Measurements from ENCODE around the gene ZNF512B. TPM values are rescaled to one million over a fixed set of nuclear protein-coding genes. Genes with fewer than 3 reads are reported as not detected.

Gene ZNF512B
- total RNA-seq, 1 experiment from 2014 or later: 10.3 TPM

DNA sequence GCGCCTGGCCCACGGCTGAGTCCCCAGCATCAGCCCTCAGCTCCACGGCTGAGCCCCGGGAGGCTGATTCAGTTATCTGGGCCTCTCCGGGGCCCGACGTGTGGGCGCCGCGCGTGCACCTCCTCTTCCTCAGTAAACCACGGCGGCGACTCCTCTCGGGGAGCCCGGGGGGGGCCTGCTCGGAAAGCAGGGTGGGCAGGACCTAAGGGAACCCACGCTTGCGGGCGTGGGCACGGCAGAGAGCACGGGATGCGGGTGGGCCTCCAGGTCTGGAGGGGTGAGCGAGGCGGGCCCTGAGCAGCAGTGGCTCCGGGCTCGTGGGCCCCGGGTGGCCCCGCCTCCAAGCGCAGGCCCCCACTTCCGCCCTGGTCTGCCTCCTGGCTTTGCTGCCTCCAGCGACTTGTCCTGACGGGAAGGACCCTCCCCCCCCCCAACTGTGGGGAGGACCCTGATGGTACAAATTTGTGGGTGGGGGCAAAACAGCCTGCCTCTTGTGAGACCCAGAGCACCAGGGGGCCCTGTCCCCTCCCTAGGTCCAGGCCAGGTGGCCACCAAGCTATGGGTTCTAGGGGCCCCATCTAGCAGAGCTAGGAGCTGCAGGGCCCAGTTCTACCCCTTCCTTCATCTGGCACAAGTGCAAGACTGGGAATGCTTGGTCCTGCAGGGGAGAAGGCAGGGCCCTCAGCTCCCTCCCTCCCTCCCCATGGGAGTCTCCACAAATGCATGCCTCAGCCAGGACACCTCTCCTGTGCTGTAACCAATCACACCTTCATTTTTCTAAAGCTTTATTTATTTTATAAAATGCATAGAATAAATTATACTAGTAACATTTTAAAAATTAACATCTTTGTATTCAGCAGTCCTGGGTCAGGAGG, 30.4 kb downstream of the ZNF512B start:
- Histone ChIP-seq H3K4me2 (ENCODE audit: low read length) (no peak overlapping the region), H3K27ac (ENCODE audit: low read depth, low read length) (no peak overlapping the region), H4K20me1 (ENCODE audit: insufficient read depth) (no peaks in the 10 kb centered on the region), H3K4me1 (ENCODE audit: control insufficient read depth in 1 of 2, insufficient read depth in 2 of 2, low read length in 2 of 2) (peaks cover 3 to 13% of the 10 kb centered on the region in 2 experiments; a peak in 2 of 4 replicates), H3K9me2 (ENCODE audit: insufficient read depth) (no peaks in the 10 kb centered on the region), H3K27me3 (ENCODE audit: insufficient read depth, low read length) (no peaks in the 10 kb centered on the region), H3K9me3 (ENCODE audit: control insufficient read depth in 1 of 2, insufficient read depth in 1 of 2, low read depth in 1 of 2, low read length in 2 of 2) (no peaks in the 10 kb centered on the region), H3K36me3 (ENCODE audit: control insufficient read depth in 1 of 2, insufficient read depth in 2 of 2, low read length in 2 of 2) (peaks cover 7 to 33% of the 10 kb centered on the region in 2 experiments; a peak in 3 of 4 replicates), H3K9ac (ENCODE audit: low read length) (no peak overlapping the region), H2AFZ (ENCODE audit: low read depth, low read length, poor library complexity, severe bottlenecking) (no peak overlapping the region), H3K4me3 (replicated peaks in 1 of 2; ENCODE audit: low read depth in 1 of 2, low read length in 2 of 2) (no peak overlapping the region), H3K79me2 (ENCODE audit: insufficient read depth, low read length) (peaks cover 5% of the 10 kb centered on the region; the same call in 1 of the 2 replicates)
- no peak for ATAC-seq
- POLR2A ChIA-PET: no interaction called here
- RAD21 ChIA-PET (ENCODE audit: low non-redundant PET in 1 of 2, low total read pairs in 2 of 2, uncharacterized antibody in 2 of 2, unreplicated experiment in 2 of 2): no interaction called here
- TF ChIP-seq JUND (IDR thresholded peaks at IDR 0.05): no peak
- TF ChIP-seq, protein P1, sequence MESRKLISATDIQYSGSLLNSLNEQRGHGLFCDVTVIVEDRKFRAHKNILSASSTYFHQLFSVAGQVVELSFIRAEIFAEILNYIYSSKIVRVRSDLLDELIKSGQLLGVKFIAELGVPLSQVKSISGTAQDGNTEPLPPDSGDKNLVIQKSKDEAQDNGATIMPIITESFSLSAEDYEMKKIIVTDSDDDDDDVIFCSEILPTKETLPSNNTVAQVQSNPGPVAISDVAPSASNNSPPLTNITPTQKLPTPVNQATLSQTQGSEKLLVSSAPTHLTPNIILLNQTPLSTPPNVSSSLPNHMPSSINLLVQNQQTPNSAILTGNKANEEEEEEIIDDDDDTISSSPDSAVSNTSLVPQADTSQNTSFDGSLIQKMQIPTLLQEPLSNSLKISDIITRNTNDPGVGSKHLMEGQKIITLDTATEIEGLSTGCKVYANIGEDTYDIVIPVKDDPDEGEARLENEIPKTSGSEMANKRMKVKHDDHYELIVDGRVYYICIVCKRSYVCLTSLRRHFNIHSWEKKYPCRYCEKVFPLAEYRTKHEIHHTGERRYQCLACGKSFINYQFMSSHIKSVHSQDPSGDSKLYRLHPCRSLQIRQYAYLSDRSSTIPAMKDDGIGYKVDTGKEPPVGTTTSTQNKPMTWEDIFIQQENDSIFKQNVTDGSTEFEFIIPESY (IDR thresholded peaks at IDR 0.05; ENCODE audit: extremely low read depth, insufficient replicate concordance, low read length): no peak
- no peak for TF ChIP-seq ZFX (IDR thresholded peaks at IDR 0.05)
- TF ChIP-seq EZH2phosphoT487 (IDR thresholded peaks at IDR 0.05; ENCODE audit: borderline replicate concordance): no peak
- TF ChIP-seq SRF (IDR thresholded peaks at IDR 0.05; ENCODE audit: low read depth): no peak
- TF ChIP-seq RAD21 (IDR thresholded peaks at IDR 0.05; ENCODE audit: low read depth): no peak
- no peak for TF ChIP-seq POLR2A (IDR thresholded peaks at IDR 0.05; ENCODE audit: borderline replicate concordance, extremely low read depth, insufficient read depth, insufficient read length)
- TF ChIP-seq CBX3 (IDR thresholded peaks at IDR 0.05; ENCODE audit: low read depth): no peak
- CTCF ChIA-PET: no interaction called here
- intact Hi-C loops (cut with micrococcal nuclease): no loop called here
- no TSS peak for BruUV-seq (replicated peaks)
- DNase-seq (ENCODE audit: low read depth, low spot score): no peak

Measured in HCT116 (cell line).